Activated CD4-positive, alpha-beta T cell treated with anti-CD3 and anti-CD28 coated beads, Interleukin-2, amount 50 U/mL, for 1 hour (primary cell): ENCODE measurements around the gene TP53BP1.

Experiments used
- DNase-seq: peaks from one replicate; pipeline ENCODE4 v3.0.0-alpha.2; 2020

Gene TP53BP1

GRCh38 chr15:43484455-43484854 lies 8.5 kb downstream of the TP53BP1 start:
- DNase-seq = no peak

GRCh38 chr15:43483297-43484128 lies 9.4 kb downstream of the TP53BP1 start:
- DNase-seq = no peak

- DNase-seq = no peak
Measured at GRCh38 chr15:43473885-43474284, 19.1 kb downstream of the TP53BP1 start.

GRCh38 chr15:43471975-43472374 lies 21.0 kb downstream of the TP53BP1 start:
- no peak for DNase-seq

GRCh38 chr15:43469867-43470266 lies 23.1 kb downstream of the TP53BP1 start:
- no peak for DNase-seq

- DNase-seq = no peak
Measured at GRCh38 chr15:43465100-43465499, 27.9 kb downstream of the TP53BP1 start.

- no peak for DNase-seq
Measured at GRCh38 chr15:43463998-43464397, 29.0 kb downstream of the TP53BP1 start.

- DNase-seq = no peak
Measured at GRCh38 chr15:43463507-43463906, 29.4 kb downstream of the TP53BP1 start.

- no peak for DNase-seq
Measured at GRCh38 chr15:43449981-43450380, 43.0 kb downstream of the TP53BP1 start.

- DNase-seq = no peak
Measured at GRCh38 chr15:43446344-43446743, 46.6 kb downstream of the TP53BP1 start.

GRCh38 chr15:43441316-43441715 lies 51.6 kb downstream of the TP53BP1 start:
- no peak for DNase-seq

GRCh38 chr15:43440721-43441281 lies 52.2 kb downstream of the TP53BP1 start:
- no peak for DNase-seq

GRCh38 chr15:43439268-43439667 lies 53.7 kb downstream of the TP53BP1 start:
- DNase-seq = no peak

GRCh38 chr15:43436395-43436794 lies 56.6 kb downstream of the TP53BP1 start:
- DNase-seq = no peak

GRCh38 chr15:43434446-43434845 lies 58.5 kb downstream of the TP53BP1 start:
- no peak for DNase-seq

- no peak for DNase-seq
Measured at GRCh38 chr15:43433661-43434303, 59.2 kb downstream of the TP53BP1 start.

- no peak for DNase-seq
Measured at GRCh38 chr15:43433165-43433564, 59.8 kb downstream of the TP53BP1 start.

GRCh38 chr15:43429687-43430086 lies 63.3 kb downstream of the TP53BP1 start:
- DNase-seq = no peak

GRCh38 chr15:43423793-43424192 lies 69.2 kb downstream of the TP53BP1 start:
- no peak for DNase-seq

- no peak for DNase-seq
Measured at GRCh38 chr15:43420876-43421275, 72.1 kb downstream of the TP53BP1 start.

GRCh38 chr15:43420435-43420834 lies 72.5 kb downstream of the TP53BP1 start:
- DNase-seq = no peak

GRCh38 chr15:43414196-43414595 lies 78.8 kb downstream of the TP53BP1 start:
- DNase-seq = no peak

- DNase-seq = no peak
Measured at GRCh38 chr15:43412096-43412495, 80.9 kb downstream of the TP53BP1 start.

GRCh38 chr15:43410572-43411214 lies 82.3 kb downstream of the TP53BP1 start:
- DNase-seq = no peak
